CD4-positive, CD25-positive, alpha-beta regulatory T cell (primary cell): ENCODE results near the gene CHD9. TPM values are rescaled to one million over a fixed set of nuclear protein-coding genes. Genes with fewer than 3 reads are reported as not detected.
A peak's percentile ranks its signal among the peaks of the same experiment; 100 is the strongest.

ENCODE experiments used
- ATAC-seq, 2 donors: fragments of 150-1000 bp; cut with Tn5 transposase; one replicate each; pipeline ENCODE4 v1.10.0; 2021; ENCODE audit warnings: low read depth in 2 of 2, moderate number of reproducible peaks in 2 of 2, moderate library complexity in 1 of 2
- DNase-seq, 3 donors: peaks; one replicate each; pipeline versions ENCODE4 v3.0.0 to v3.0.0-alpha.2; 2012 to 2022; ENCODE audit warnings: mixed read lengths in 1 of 3
- H3K27ac ChIP-seq: one replicate; pipeline ENCODE4 v1.7.0; 2013; ENCODE audit warnings: mild to moderate bottlenecking, low read length; ENCODE audit not compliant: insufficient read depth, poor library complexity, severe bottlenecking
- H3K27me3 ChIP-seq: one replicate; pipeline ENCODE4 v1.7.0; 2013; ENCODE audit warnings: low read length; ENCODE audit not compliant: control insufficient read depth, insufficient read depth
- H3K36me3 ChIP-seq: one replicate; pipeline ENCODE4 v1.7.0; 2013; ENCODE audit warnings: mild to moderate bottlenecking, low read length, moderate library complexity; ENCODE audit not compliant: control insufficient read depth, insufficient read depth
- H3K4me1 ChIP-seq: 2 replicates; pipeline ENCODE4 v1.7.0; 2013; ENCODE audit warnings: mild to moderate bottlenecking, low read length; ENCODE audit not compliant: insufficient read depth, control insufficient read depth, poor library complexity, severe bottlenecking
- H3K4me3 ChIP-seq: one replicate; pipeline ENCODE4 v1.7.0; 2013; ENCODE audit warnings: low read depth, mild to moderate bottlenecking, low read length, moderate library complexity
- H3K9me3 ChIP-seq, 2 experiments: 1 replicate in 1 of 2; 2 replicates in 1 of 2; pipeline ENCODE4 v1.7.0; 2013; ENCODE audit warnings: low read length in 2 of 2, mild to moderate bottlenecking in 1 of 2, moderate library complexity in 1 of 2; ENCODE audit not compliant: control insufficient read depth in 2 of 2
- H3K27ac Mint-ChIP-seq, 3 donors: one replicate each; pipeline ENCODE4 v1.8.0; 2020 to 2022; ENCODE audit warnings: mild to moderate bottlenecking in 3 of 3, mixed read lengths in 3 of 3, moderate library complexity in 2 of 3
- H3K27me3 Mint-ChIP-seq: one replicate; pipeline ENCODE4 v1.8.0; 2022; ENCODE audit warnings: mild to moderate bottlenecking, mixed read lengths
- H3K36me3 Mint-ChIP-seq: one replicate; pipeline ENCODE4 v1.8.0; 2020; ENCODE audit warnings: mixed read lengths
- H3K4me1 Mint-ChIP-seq, 4 donors: one replicate each; pipeline ENCODE4 v1.8.0; 2020 to 2022; ENCODE audit warnings: mixed read lengths in 4 of 4, mild to moderate bottlenecking in 1 of 4
- H3K4me3 Mint-ChIP-seq, 4 donors: one replicate each; pipeline ENCODE4 v1.8.0; 2020 to 2022; ENCODE audit warnings: mild to moderate bottlenecking in 4 of 4, mixed read lengths in 4 of 4, moderate library complexity in 3 of 4
- H3K9me3 Mint-ChIP-seq, 7 donors: one replicate each; pipeline ENCODE4 v1.8.0; 2020 to 2022; ENCODE audit warnings: mixed read lengths in 7 of 7, mild to moderate bottlenecking in 3 of 7, moderate library complexity in 2 of 7
- polyA plus RNA-seq, 4 donors: library from polyadenylated mRNA; unstranded; fragments of 300-500 nt; fragmentation: Illumina TruSeq; gene quantifications; one replicate each; pipeline ENCODE4 v1.2.3, GENCODE V29; 2021
- total RNA-seq: library from RNA; stranded (reverse); gene quantifications from one replicate; pipeline ENCODE4 v1.2.3, GENCODE V29; 2022

Gene CHD9
- total and polyA plus RNA-seq, 5 donors from 2014 or later, result 17.6 to 32.7 (median 23.2) TPM

- ATAC-seq, result no peak
- H3K27ac ChIP-seq, result no peak overlapping the region
- peaks cover 0 to 6% (median 2%) of the 10 kb centered on the region in 4 donors for H3K4me1 Mint-ChIP-seq
These were observed 165.1 kb downstream of the CHD9 start for GRCh38 chr16:53219795-53220454.

GRCh38 chr16:53220585-53220984 lies 165.8 kb downstream of the CHD9 start:
- H3K27ac ChIP-seq, result no peak overlapping the region
- Mint-ChIP-seq H3K36me3 (peaks cover 5% of the 10 kb centered on the region), H3K27me3 (no peaks in the 10 kb centered on the region), H3K27ac (no peak overlapping the region), H3K9me3 (no peaks in the 10 kb centered on the region), H3K4me3 (no peak overlapping the region), H3K4me1 (no peaks in the 10 kb centered on the region)
- H3K27me3 ChIP-seq, result no peaks in the 10 kb centered on the region
- no peaks in the 10 kb centered on the region for H3K4me1 ChIP-seq
- H3K4me3 ChIP-seq, result no peak overlapping the region
- H3K36me3 ChIP-seq, result peaks cover 12% of the 10 kb centered on the region
- no peaks in the 10 kb centered on the region for H3K9me3 ChIP-seq
- ATAC-seq, result no peak
- DNase-seq, result no peak

More at GRCh38 chr16:53219795-53220454, 165.1 kb downstream of the CHD9 start:
- no peaks in the 10 kb centered on the region for H3K27me3 Mint-ChIP-seq
- H3K36me3 Mint-ChIP-seq, result peaks cover under 1% of the 10 kb centered on the region
- no peaks in the 10 kb centered on the region for H3K9me3 Mint-ChIP-seq
- no peaks in the 10 kb centered on the region for H3K4me1 ChIP-seq
- H3K4me3 Mint-ChIP-seq, result no peak overlapping the region
- peaks cover 11% of the 10 kb centered on the region for H3K36me3 ChIP-seq
- H3K27ac Mint-ChIP-seq, result no peak overlapping the region
- DNase-seq, result no peak
- no peaks in the 10 kb centered on the region for H3K27me3 ChIP-seq
- H3K4me3 ChIP-seq, result no peak overlapping the region
- no peaks in the 10 kb centered on the region for H3K9me3 ChIP-seq

DNA sequence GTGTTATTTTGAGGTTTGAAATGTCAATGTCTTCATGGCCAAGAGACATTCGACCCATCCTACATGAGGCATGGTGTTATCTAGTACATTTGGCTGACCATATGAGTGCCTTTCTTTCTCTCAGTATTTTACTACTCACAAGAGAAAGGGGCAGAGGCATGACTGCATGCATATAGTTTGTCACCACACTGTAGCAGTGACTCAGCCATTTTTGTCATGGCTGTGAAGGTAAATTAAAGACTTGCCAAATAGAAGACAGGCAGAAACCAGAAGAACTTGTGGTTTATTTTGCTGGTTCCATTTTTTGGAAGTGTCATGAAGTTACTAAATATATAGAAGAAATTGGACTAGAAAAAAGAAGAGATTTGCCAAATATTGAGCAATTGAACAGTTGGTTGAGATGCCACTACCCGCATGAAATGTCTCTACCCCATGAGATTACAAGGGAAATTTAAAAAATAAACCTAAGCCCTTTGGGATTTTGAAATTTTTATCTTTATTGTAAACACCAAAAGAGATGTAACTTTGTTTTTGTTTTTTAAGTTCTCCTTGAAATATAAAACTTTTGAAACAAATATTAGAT lies 170.3 kb downstream of the CHD9 start:
- peaks cover 15% of the 10 kb centered on the region for H3K36me3 Mint-ChIP-seq
- H3K9me3 Mint-ChIP-seq, result no peaks in the 10 kb centered on the region
- ATAC-seq (no peak), DNase-seq (peak in 1 of 3 donors; percentile 5)
- H3K4me3 ChIP-seq, result no peak overlapping the region
- H3K9me3 ChIP-seq, result no peaks in the 10 kb centered on the region
- no peaks in the 10 kb centered on the region for H3K27me3 ChIP-seq
- no peaks in the 10 kb centered on the region for H3K4me1 ChIP-seq
- H3K27ac ChIP-seq, result no peak overlapping the region
- H3K4me3 Mint-ChIP-seq, result no peak overlapping the region
- H3K27ac Mint-ChIP-seq, result no peak overlapping the region
- H3K27me3 Mint-ChIP-seq, result no peaks in the 10 kb centered on the region
- H3K36me3 ChIP-seq, result peaks cover 42% of the 10 kb centered on the region
- peaks cover 0 to 6% (median 0%) of the 10 kb centered on the region in 4 donors for H3K4me1 Mint-ChIP-seq

GRCh38 chr16:53232826-53233529 lies 178.2 kb downstream of the CHD9 start:
- Histone ChIP-seq H3K27me3 (no peaks in the 10 kb centered on the region), H3K4me3 (no peak overlapping the region), H3K27ac (no peak overlapping the region), H3K36me3 (peaks cover 61% of the 10 kb centered on the region), H3K4me1 (no peaks in the 10 kb centered on the region), H3K9me3 (no peaks in the 10 kb centered on the region)
- Mint-ChIP-seq H3K4me1 (peaks cover 0 to 10% (median 1%) of the 10 kb centered on the region in 4 donors), H3K27me3 (no peaks in the 10 kb centered on the region), H3K36me3 (peaks cover 40% of the 10 kb centered on the region), H3K9me3 (peaks cover 0 to 1% (median 0%) of the 10 kb centered on the region in 7 donors), H3K27ac (no peak overlapping the region), H3K4me3 (no peak overlapping the region)
- ATAC-seq, result no peak
- DNase-seq, result no peak

DNA sequence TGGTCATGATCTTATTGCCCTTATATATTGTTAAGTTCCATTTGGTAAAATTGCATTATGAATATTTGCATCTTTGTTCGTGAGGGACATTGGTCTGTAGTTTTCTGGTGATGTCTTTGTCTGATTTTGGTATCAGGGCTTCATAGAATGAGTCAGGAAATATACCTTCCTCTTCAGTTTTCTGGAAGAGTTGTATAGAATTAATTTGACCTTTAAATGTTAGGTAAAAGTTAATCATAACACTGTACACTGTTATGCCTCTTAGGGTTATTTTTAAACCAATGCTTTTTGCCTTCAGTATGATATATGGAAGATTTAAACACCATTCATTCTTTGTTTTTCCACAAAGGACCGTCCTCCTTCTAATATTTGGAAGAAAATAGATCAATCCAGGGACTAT lies 180.0 kb downstream of the CHD9 start:
- H3K27ac ChIP-seq, result no peak overlapping the region
- Mint-ChIP-seq H3K27me3 (no peaks in the 10 kb centered on the region), H3K4me1 (peaks cover 0 to 5% (median 1%) of the 10 kb centered on the region in 4 donors), H3K9me3 (peaks cover 0 to 1% (median 0%) of the 10 kb centered on the region in 7 donors), H3K4me3 (no peak overlapping the region), H3K27ac (no peak overlapping the region), H3K36me3 (peaks cover 41% of the 10 kb centered on the region)
- no peak overlapping the region for H3K4me3 ChIP-seq
- no peak for ATAC-seq
- no peaks in the 10 kb centered on the region for H3K27me3 ChIP-seq
- no peaks in the 10 kb centered on the region for H3K4me1 ChIP-seq
- DNase-seq, result no peak
- H3K36me3 ChIP-seq, result peaks cover 51% of the 10 kb centered on the region
- H3K9me3 ChIP-seq, result no peaks in the 10 kb centered on the region

- Mint-ChIP-seq H3K36me3 (peaks cover 34% of the 10 kb centered on the region), H3K4me1 (peaks cover 0 to 3% (median under 1%) of the 10 kb centered on the region in 4 donors)
These were observed 181.1 kb downstream of the CHD9 start for GRCh38 chr16:53235851-53236250.

GRCh38 chr16:53249331-53249730 lies 194.5 kb downstream of the CHD9 start:
- DNase-seq (no peak), ATAC-seq (no peak)
- Mint-ChIP-seq H3K27me3 (no peaks in the 10 kb centered on the region), H3K36me3 (peaks cover 36% of the 10 kb centered on the region), H3K4me1 (no peaks in the 10 kb centered on the region), H3K9me3 (peaks cover 0 to 7% (median 0%) of the 10 kb centered on the region in 7 donors), H3K27ac (no peak overlapping the region), H3K4me3 (peak overlapping the region in 1 of 4 donors; percentile 7)
- Histone ChIP-seq H3K36me3 (peaks cover 30% of the 10 kb centered on the region), H3K27ac (no peak overlapping the region), H3K9me3 (no peaks in the 10 kb centered on the region), H3K4me1 (no peaks in the 10 kb centered on the region), H3K27me3 (no peaks in the 10 kb centered on the region), H3K4me3 (no peak overlapping the region)

More at GRCh38 chr16:53235851-53236250, 181.1 kb downstream of the CHD9 start:
- Histone ChIP-seq H3K9me3 (no peaks in the 10 kb centered on the region), H3K4me1 (no peaks in the 10 kb centered on the region), H3K36me3 (peaks cover 45% of the 10 kb centered on the region), H3K27ac (no peak overlapping the region), H3K4me3 (no peak overlapping the region), H3K27me3 (no peaks in the 10 kb centered on the region)
- Mint-ChIP-seq H3K27me3 (no peaks in the 10 kb centered on the region), H3K4me3 (peak overlapping the region in 1 of 4 donors; percentile 59), H3K9me3 (peaks cover 0 to 1% (median 0%) of the 10 kb centered on the region in 7 donors), H3K27ac (no peak overlapping the region)
- ATAC-seq (no peak), DNase-seq (no peak)
